Tibial nerve (tissue), 4 donors: Measurements from ENCODE around the gene KRTAP2-3.

ENCODE experiments used
- EP300 ChIP-seq, 2 donors: sonication (generic); formaldehyde crosslinking; IDR thresholded peaks; one replicate each; pipeline ENCODE4 v1.6.1; 2017; ENCODE audit warnings: antibody characterized with exemption in 2 of 2, mild to moderate bottlenecking in 1 of 2
- POLR2A ChIP-seq, 2 donors: fragments of 450-650 bp; IDR thresholded peaks; one replicate each; pipeline ENCODE4 v1.6.1; 2017; ENCODE audit warnings: antibody characterized with exemption in 2 of 2, mild to moderate bottlenecking in 2 of 2, moderate library complexity in 2 of 2
- TF ChIP-seq, protein P1 (sequence below), 5 experiments: fragments of 200-600 bp in 3 of 5; fragments of 450-650 bp in 2 of 5; sonication (generic) in 3 of 5; IDR thresholded peaks; one replicate each; pipeline ENCODE4 v1.5.1; 2016 to 2019; ENCODE audit warnings: antibody characterized with exemption in 5 of 5, mild to moderate bottlenecking in 3 of 5, moderate library complexity in 2 of 5

DNA sequence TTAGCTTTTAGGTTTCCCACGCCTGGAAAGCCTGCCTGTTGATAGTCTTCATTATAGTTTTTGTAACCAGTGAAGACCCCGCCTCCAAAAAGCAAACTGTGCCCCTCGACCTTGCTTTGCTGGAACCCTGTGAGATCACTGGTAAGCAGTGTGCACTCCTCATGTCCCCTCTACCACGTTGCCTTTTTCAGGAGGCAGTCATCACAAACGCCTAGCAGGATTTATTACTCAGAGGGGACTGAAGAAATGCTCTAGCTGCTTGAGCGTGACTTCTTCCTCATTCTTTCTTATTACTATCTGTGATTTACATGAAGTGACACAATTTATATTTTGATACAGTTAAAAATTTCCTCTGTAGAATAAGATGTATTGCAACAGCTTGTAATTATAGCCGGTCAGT is 44.5 kb downstream of the KRTAP2-3 start:
- no peak for TF ChIP-seq POLR2A (IDR thresholded peaks at IDR 0.05)
- TF ChIP-seq, protein P1, sequence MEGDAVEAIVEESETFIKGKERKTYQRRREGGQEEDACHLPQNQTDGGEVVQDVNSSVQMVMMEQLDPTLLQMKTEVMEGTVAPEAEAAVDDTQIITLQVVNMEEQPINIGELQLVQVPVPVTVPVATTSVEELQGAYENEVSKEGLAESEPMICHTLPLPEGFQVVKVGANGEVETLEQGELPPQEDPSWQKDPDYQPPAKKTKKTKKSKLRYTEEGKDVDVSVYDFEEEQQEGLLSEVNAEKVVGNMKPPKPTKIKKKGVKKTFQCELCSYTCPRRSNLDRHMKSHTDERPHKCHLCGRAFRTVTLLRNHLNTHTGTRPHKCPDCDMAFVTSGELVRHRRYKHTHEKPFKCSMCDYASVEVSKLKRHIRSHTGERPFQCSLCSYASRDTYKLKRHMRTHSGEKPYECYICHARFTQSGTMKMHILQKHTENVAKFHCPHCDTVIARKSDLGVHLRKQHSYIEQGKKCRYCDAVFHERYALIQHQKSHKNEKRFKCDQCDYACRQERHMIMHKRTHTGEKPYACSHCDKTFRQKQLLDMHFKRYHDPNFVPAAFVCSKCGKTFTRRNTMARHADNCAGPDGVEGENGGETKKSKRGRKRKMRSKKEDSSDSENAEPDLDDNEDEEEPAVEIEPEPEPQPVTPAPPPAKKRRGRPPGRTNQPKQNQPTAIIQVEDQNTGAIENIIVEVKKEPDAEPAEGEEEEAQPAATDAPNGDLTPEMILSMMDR (IDR thresholded peaks at IDR 0.05), result no peak
- no peak for TF ChIP-seq EP300 (IDR thresholded peaks at IDR 0.05)
